Neural crest cell (in vitro differentiated cells): ENCODE results near the gene RAPGEF5. TPM values are rescaled to one million over a fixed set of nuclear protein-coding genes. Genes with fewer than 3 reads are reported as not detected.
"Not testable (repeated sequence)": the region's sequence is repeated elsewhere in the genome, so short reads cannot be mapped to it uniquely, and the experiment has no call there.

ENCODE experiments used
- DNase-seq: peaks from one replicate; pipeline ENCODE4 v3.0.0; 2021; ENCODE audit warnings: low read depth, mixed read lengths, low spot score
- H3K27ac Mint-ChIP-seq: one replicate; pipeline ENCODE4 v1.8.0; 2021; ENCODE audit warnings: mild to moderate bottlenecking, mixed read lengths; ENCODE audit not compliant: unreplicated experiment
- H3K27me3 Mint-ChIP-seq: 2 replicates; pipeline ENCODE4 v1.8.0; 2021; ENCODE audit warnings: low read depth, mild to moderate bottlenecking, mixed read lengths
- H3K36me3 Mint-ChIP-seq: 2 replicates; pipeline ENCODE4 v1.8.0; 2021; ENCODE audit warnings: low read depth, mild to moderate bottlenecking, mixed read lengths
- H3K4me1 Mint-ChIP-seq: 2 replicates; pipeline ENCODE4 v1.8.0; 2021; ENCODE audit warnings: mixed read lengths
- H3K4me3 Mint-ChIP-seq: one replicate; pipeline ENCODE4 v1.8.0; 2021; ENCODE audit warnings: mild to moderate bottlenecking, mixed read lengths
- H3K9me3 Mint-ChIP-seq: 2 replicates; pipeline ENCODE4 v1.8.0; 2021; ENCODE audit warnings: mixed read lengths
- total RNA-seq: library from RNA; stranded (reverse); gene quantifications from 2 replicates; pipeline ENCODE4 v1.2.1, GENCODE V29; 2021
- TF ChIP-seq, protein P1 (sequence below): fragments of 200-600 bp; sonication (generic); conservative IDR thresholded peaks from 2 replicates; pipeline ENCODE4 v1.5.0; 2021; ENCODE audit warnings: antibody characterized with exemption, mild to moderate bottlenecking

The RAPGEF5 gene
- total RNA-seq, 1 donor from 2014 or later: 6.0 TPM

- Mint-ChIP-seq H3K27me3 (no peaks in the 10 kb centered on the region), H3K27ac (no peak overlapping the region), H3K36me3 (no peaks in the 10 kb centered on the region), H3K9me3 (peaks cover 6% of the 10 kb centered on the region), H3K4me1 (peaks cover 8% of the 10 kb centered on the region), H3K4me3 (no peak overlapping the region)
- no peak for DNase-seq
- TF ChIP-seq, protein P1, sequence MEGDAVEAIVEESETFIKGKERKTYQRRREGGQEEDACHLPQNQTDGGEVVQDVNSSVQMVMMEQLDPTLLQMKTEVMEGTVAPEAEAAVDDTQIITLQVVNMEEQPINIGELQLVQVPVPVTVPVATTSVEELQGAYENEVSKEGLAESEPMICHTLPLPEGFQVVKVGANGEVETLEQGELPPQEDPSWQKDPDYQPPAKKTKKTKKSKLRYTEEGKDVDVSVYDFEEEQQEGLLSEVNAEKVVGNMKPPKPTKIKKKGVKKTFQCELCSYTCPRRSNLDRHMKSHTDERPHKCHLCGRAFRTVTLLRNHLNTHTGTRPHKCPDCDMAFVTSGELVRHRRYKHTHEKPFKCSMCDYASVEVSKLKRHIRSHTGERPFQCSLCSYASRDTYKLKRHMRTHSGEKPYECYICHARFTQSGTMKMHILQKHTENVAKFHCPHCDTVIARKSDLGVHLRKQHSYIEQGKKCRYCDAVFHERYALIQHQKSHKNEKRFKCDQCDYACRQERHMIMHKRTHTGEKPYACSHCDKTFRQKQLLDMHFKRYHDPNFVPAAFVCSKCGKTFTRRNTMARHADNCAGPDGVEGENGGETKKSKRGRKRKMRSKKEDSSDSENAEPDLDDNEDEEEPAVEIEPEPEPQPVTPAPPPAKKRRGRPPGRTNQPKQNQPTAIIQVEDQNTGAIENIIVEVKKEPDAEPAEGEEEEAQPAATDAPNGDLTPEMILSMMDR: no peak
Measured at GRCh38 chr7:22087861-22088260, 269.1 kb downstream of the RAPGEF5 start.

GRCh38 chr7:22083704-22084240 lies 273.2 kb downstream of the RAPGEF5 start:
- no peak overlapping the region for H3K27ac Mint-ChIP-seq
- peaks cover 13% of the 10 kb centered on the region for H3K27me3 Mint-ChIP-seq
- no peaks in the 10 kb centered on the region for H3K36me3 Mint-ChIP-seq
- H3K9me3 Mint-ChIP-seq: peaks cover 6% of the 10 kb centered on the region
- no peak for DNase-seq
- H3K4me1 Mint-ChIP-seq: peaks cover 16% of the 10 kb centered on the region
- TF ChIP-seq, protein P1: no peak
- H3K4me3 Mint-ChIP-seq: peak overlapping the region; percentile 89

- Mint-ChIP-seq H3K4me1 (peaks cover 16% of the 10 kb centered on the region), H3K27ac (peak overlapping the region; percentile 88), H3K36me3 (no peaks in the 10 kb centered on the region), H3K27me3 (peaks cover 13% of the 10 kb centered on the region), H3K9me3 (peaks cover 4% of the 10 kb centered on the region), H3K4me3 (peak overlapping the region; percentile 89)
- TF ChIP-seq, protein P1: peak; percentile 100
- peak; percentile 100 for DNase-seq
Measured at GRCh38 chr7:22082886-22083703, 273.9 kb downstream of the RAPGEF5 start.

DNA sequence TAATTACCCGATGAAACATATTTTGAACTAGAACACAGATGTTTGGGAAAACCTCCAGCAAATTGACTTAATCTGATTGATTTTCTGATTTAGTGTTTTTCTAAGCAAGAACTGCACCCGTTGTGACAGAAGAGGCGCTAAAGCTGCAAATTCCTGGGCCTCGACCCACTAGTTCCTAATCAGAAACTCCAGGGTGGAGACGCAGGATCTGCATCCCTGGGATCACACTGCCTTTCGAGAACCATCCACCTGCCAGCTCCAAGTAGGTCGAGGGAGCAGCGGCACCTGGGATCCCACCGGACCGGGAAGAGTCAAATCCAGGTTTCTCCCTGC lies 274.4 kb downstream of the RAPGEF5 start:
- peak overlapping the region; percentile 88 for H3K27ac Mint-ChIP-seq
- H3K9me3 Mint-ChIP-seq: peaks cover 4% of the 10 kb centered on the region
- no peak for DNase-seq
- H3K4me1 Mint-ChIP-seq: peaks cover 16% of the 10 kb centered on the region
- peak overlapping the region; percentile 89 for H3K4me3 Mint-ChIP-seq
- TF ChIP-seq, protein P1: no peak
- no peaks in the 10 kb centered on the region for H3K36me3 Mint-ChIP-seq
- H3K27me3 Mint-ChIP-seq: peaks cover 13% of the 10 kb centered on the region

GRCh38 chr7:22080219-22080618 lies 276.7 kb downstream of the RAPGEF5 start:
- DNase-seq, H3K9me3 Mint-ChIP-seq, H3K36me3 Mint-ChIP-seq, H3K27ac Mint-ChIP-seq, H3K4me3 Mint-ChIP-seq: not testable (repeated sequence)
- peaks cover 13% of the 10 kb centered on the region for H3K27me3 Mint-ChIP-seq
- H3K4me1 Mint-ChIP-seq: peaks cover 16% of the 10 kb centered on the region

DNA sequence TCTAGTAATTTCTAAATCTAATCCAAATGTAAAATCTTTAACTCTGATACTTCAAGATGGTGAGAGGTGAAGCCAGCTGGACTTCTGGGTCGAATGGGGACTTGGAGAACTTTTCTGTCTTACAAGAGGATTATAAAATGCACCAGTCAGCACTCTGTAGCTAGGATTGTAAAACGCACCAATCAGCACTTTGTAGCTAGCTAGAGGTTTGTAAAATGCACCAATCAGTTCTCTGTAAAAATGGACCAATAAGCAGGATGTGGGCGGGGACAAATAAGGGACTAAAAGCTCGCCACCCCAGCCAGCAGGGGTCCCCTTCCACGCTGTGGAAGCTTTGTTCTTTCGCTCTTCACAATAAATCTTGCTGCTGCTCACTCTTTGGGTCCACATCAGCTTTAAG lies 278.1 kb downstream of the RAPGEF5 start:
- Mint-ChIP-seq H3K4me1 (peaks cover 14% of the 10 kb centered on the region), H3K27me3 (peaks cover 13% of the 10 kb centered on the region)
- not testable (repeated sequence) for H3K9me3 Mint-ChIP-seq, H3K4me3 Mint-ChIP-seq, H3K27ac Mint-ChIP-seq, H3K36me3 Mint-ChIP-seq, DNase-seq
